AG09319 (cell line): ENCODE measurements around the gene ST3GAL5.

Experiments
- DNase-seq: peaks from one replicate; pipeline ENCODE4 v3.0.0-alpha.2; 2010; ENCODE audit warnings: low read depth; ENCODE audit errors: extremely low read depth
- TF ChIP-seq, protein P1 (sequence below): IDR thresholded peaks from 2 replicates; pipeline ENCODE4 v1.5.1; 2011; ENCODE audit warnings: low read depth, mild to moderate bottlenecking, inconsistent platforms, low read length, moderate library complexity

ST3GAL5 gene

DNA sequence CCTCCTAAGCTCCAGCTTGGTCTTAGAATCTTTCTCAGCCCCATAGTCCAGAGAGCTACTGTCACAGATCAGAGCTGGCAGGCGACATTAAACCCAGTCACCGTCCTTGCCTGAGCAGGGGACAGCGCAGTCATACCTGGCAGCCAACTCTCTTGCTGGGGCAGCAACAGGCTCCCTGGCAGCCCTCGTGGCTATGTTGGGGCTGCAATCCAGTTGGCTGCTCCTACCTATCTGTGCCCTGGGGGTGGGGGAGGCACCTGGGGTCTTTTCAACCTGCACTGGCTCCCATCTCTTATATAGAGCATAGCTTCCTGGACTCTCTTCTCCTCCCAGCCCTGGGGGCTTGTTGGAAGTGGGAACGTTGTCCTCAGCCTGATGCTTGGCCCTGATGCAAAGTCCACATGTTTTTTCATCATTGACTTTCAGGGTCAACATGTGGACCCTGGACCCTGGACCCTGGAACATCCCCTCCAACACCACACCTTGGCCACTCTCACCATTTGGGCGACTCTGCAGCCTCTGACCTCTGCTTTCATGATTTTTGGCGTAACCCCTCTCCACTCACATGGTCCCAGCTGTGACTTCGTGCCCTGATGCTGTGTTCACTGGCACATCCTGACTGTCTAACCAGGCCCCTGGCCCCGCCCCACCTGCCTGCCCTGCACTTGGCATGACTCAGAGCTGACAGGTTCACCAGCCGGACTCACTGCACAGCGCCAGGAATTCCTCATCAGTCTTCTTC, 89.4 kb downstream of the ST3GAL5 start:
- no peak for DNase-seq

DNA sequence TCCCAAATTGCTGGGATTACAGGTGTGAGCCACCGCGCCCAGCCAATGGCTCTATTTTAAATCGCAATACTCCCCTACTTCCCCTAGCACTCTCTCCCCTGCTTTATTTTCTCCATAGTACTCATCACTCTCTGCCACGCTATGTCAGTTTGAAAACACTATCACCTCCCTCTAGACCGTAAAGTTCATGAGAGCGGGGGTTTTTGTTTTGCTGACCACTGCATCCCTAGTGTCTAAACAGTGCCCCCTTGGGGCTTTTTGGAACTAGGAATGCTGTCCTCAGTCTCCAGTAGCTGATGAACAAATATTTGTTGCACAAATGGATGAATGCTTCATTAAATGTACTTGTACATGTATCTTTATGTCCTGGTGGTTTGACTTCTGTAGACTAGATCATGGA, 90.9 kb downstream of the ST3GAL5 start:
- TF ChIP-seq, protein P1, sequence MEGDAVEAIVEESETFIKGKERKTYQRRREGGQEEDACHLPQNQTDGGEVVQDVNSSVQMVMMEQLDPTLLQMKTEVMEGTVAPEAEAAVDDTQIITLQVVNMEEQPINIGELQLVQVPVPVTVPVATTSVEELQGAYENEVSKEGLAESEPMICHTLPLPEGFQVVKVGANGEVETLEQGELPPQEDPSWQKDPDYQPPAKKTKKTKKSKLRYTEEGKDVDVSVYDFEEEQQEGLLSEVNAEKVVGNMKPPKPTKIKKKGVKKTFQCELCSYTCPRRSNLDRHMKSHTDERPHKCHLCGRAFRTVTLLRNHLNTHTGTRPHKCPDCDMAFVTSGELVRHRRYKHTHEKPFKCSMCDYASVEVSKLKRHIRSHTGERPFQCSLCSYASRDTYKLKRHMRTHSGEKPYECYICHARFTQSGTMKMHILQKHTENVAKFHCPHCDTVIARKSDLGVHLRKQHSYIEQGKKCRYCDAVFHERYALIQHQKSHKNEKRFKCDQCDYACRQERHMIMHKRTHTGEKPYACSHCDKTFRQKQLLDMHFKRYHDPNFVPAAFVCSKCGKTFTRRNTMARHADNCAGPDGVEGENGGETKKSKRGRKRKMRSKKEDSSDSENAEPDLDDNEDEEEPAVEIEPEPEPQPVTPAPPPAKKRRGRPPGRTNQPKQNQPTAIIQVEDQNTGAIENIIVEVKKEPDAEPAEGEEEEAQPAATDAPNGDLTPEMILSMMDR, result peak; percentile 59
- DNase-seq, result no peak

More for the DNA sequence above, 89.4 kb downstream of the ST3GAL5 start:
- TF ChIP-seq, protein P1, result no peak

DNA sequence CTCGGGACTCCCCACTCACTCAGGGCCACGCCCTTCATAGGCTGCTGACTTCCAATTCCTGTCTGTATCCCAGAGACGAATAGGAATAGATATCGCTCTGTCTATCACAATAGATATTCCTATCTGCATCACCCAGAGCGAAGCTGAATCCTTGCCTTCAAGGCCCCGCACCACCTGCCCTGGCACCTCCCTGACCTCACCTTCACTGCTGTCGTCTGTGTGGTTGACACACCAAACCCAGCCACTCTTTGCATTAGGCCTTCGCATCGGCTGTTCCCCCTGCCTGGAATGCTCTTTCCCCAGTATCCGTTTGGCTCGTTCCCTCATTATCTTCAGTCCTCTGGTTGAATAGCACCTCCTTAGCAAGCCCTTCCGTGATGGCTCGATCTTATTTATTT, 91.5 kb downstream of the ST3GAL5 start:
- no peak for DNase-seq
- TF ChIP-seq, protein P1, result no peak

DNA sequence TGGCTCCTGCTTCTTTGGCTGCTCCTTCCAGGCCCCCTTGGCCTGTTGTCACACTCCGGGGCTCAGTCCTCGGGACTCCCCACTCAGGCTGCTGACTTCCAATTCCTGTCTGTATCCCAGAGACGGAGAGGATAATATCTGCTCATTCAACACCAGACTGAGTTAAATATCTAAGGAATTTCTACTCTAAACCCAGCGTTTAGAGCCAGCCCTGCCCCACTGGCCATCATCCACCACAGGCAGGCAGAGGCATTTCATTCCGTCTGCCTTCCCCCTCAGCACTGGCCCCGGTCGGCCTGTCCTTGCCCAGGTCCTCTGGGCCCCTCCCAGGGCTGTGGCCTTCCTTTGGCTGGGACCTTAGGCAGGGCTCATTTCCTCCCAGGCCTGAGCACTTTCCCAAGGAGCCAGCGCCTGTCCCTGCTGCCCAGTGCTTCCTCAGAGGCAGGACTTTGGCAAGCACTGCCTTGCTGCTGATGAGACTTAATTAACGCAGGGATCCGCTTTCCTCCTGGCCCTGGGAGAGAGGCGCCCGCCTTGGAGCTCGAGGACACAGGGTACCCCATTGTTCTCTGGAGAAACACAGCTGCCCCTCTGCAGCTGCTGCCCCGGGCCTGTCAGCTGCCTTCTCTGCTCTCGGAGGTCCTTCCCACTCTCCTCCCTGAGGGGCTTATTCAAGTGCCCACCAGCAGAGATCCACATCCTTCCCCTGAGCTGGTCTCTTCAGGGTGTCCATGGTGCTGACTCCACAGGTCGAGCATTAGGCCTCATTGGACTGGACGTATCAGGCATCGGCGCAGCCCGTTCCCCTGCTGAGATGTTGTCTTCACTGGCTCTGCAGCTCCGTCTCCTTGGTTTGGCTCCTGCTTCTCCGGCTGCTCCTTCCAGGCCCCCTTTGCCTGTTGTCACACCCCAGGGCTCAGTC, 92.2 kb downstream of the ST3GAL5 start:
- TF ChIP-seq, protein P1, result no peak
- no peak for DNase-seq

DNA sequence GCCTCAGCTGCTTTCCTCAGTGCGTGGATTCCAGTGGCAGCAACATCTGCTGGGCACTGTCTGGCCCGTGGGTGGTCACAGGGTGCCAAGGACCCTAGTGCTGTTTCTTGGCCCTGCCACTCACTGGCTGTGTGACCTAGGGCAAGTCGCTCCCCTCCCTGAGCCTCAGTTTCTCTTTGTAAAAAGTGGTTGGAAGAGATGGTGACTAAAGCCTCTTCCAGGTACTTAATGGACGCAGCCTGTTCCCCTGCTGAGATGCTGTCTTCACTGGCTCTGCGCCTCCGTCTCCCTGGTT, 92.8 kb downstream of the ST3GAL5 start:
- TF ChIP-seq, protein P1, result no peak
- DNase-seq, result no peak

DNA sequence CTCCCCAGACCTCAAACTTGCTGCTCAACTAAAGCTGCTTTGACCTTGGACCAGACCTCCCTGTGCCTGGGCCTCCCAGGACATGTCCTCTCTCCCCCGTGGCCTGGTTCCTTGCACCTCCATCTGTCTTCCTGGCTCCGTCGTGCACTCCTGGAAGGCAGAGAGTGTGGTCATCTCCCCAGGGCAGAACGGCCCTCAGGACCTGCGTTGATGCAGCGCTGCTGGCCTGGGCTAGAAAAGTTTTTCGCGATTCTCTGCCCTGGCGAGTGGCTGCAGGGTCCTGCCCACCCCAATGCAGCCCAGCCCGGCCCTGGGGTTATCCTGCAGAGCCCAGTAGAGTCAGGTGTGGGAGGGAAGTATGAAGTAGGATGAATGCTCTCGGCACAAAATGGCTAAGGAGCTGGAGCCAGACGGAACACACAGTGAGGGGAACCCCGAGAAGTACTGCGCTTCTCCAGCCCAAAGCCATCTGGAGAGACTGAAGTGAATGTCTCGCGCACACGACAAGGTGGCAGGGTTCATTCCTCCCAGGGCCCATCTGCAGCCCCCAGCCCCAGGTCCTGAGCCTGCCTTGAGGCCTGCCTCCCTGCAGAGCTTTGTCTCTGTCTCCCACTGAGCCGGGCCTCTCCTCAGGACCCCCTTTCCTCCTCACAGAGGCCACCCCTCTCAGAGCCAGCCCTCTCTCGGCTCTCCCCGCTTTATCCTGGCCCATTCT, 93.3 kb downstream of the ST3GAL5 start:
- TF ChIP-seq, protein P1, result no peak
- DNase-seq, result no peak
